Liver (tissue), 9 donors: Measurements from ENCODE around the gene PPP1R3A. TPM values are rescaled to one million over a fixed set of nuclear protein-coding genes. Genes with fewer than 3 reads are reported as not detected.

Experiments used
- DNase-seq: peaks from one replicate; pipeline ENCODE4 v3.0.0-alpha.2; 2017; ENCODE audit warnings: low spot score
- H3K27ac ChIP-seq, 2 donors: one replicate each; pipeline ENCODE4 v1.7.0; 2013; ENCODE audit warnings: inconsistent platforms in 2 of 2, low read length in 2 of 2, control low read depth in 1 of 2, low read depth in 1 of 2, mild to moderate bottlenecking in 1 of 2
- H3K27me3 ChIP-seq, 4 donors: one replicate each; pipeline versions ENCODE4 v1.6.1 to v1.7.0; 2013; ENCODE audit warnings: low read length in 3 of 4, inconsistent platforms in 1 of 4, mild to moderate bottlenecking in 1 of 4, moderate library complexity in 1 of 4; ENCODE audit not compliant: control insufficient read depth in 4 of 4, insufficient read depth in 4 of 4
- H3K36me3 ChIP-seq, 4 donors: one replicate each; pipeline versions ENCODE4 v1.6.1 to v1.7.0; 2013; ENCODE audit warnings: low read length in 3 of 4, mild to moderate bottlenecking in 3 of 4, low read depth in 1 of 4, moderate library complexity in 1 of 4; ENCODE audit not compliant: control insufficient read depth in 4 of 4, insufficient read depth in 3 of 4
- H3K4me1 ChIP-seq, 4 donors: one replicate each; pipeline versions ENCODE4 v1.6.1 to v1.7.0; 2013; ENCODE audit warnings: low read length in 3 of 4, mild to moderate bottlenecking in 3 of 4, moderate library complexity in 1 of 4; ENCODE audit not compliant: control insufficient read depth in 4 of 4, insufficient read depth in 4 of 4
- H3K4me3 ChIP-seq, 3 donors: one replicate each; pipeline versions ENCODE4 v1.6.1 to v1.7.0; 2013; ENCODE audit warnings: low read length in 3 of 3, control low read depth in 1 of 3, low read depth in 1 of 3, mild to moderate bottlenecking in 1 of 3
- H3K9ac ChIP-seq, 2 donors: one replicate each; pipeline ENCODE4 v1.7.0; 2013; ENCODE audit warnings: low read length in 2 of 2, mild to moderate bottlenecking in 2 of 2, moderate library complexity in 2 of 2, control low read depth in 1 of 2, low read depth in 1 of 2
- H3K9me3 ChIP-seq, 4 donors: one replicate each; pipeline versions ENCODE4 v1.6.1 to v1.7.0; 2013; ENCODE audit warnings: low read length in 3 of 4; ENCODE audit not compliant: control insufficient read depth in 4 of 4
- EGR1 ChIP-seq, 2 donors: IDR thresholded peaks; 2 replicates each; pipeline ENCODE4 v1.6.1; 2016 to 2018; ENCODE audit warnings: antibody characterized with exemption in 2 of 2, low read depth in 2 of 2
- FOXA1 ChIP-seq: IDR thresholded peaks from 2 replicates; pipeline ENCODE4 v1.6.1; 2016; ENCODE audit warnings: antibody characterized with exemption
- FOXA2 ChIP-seq: IDR thresholded peaks from 2 replicates; pipeline ENCODE4 v1.6.1; 2016; ENCODE audit warnings: antibody characterized with exemption
- GABPA ChIP-seq, 2 donors: IDR thresholded peaks in 1 of 2; conservative IDR thresholded peaks in 1 of 2; 2 replicates each; pipeline ENCODE4 v1.6.1; 2016; ENCODE audit warnings: antibody characterized with exemption in 2 of 2, mild to moderate bottlenecking in 1 of 2, moderate library complexity in 1 of 2
- HNF4G ChIP-seq: IDR thresholded peaks from 2 replicates; pipeline ENCODE4 v1.6.1; 2016; ENCODE audit warnings: antibody characterized with exemption
- JUND ChIP-seq, 2 donors: IDR thresholded peaks; 2 replicates each; pipeline ENCODE4 v1.6.1; 2016; ENCODE audit warnings: antibody characterized with exemption in 2 of 2
- NR2F2 ChIP-seq: IDR thresholded peaks from 2 replicates; pipeline ENCODE4 v1.6.1; 2016; ENCODE audit warnings: antibody characterized with exemption
- RAD21 ChIP-seq, 2 donors: IDR thresholded peaks; 2 replicates each; pipeline ENCODE4 v1.6.1; 2016; ENCODE audit warnings: antibody characterized with exemption in 2 of 2, mild to moderate bottlenecking in 2 of 2
- SP1 ChIP-seq: IDR thresholded peaks from 2 replicates; pipeline ENCODE4 v1.6.1; 2018; ENCODE audit warnings: antibody characterized with exemption, mild to moderate bottlenecking
- YY1 ChIP-seq: IDR thresholded peaks from 2 replicates; pipeline ENCODE4 v1.6.1; 2016; ENCODE audit warnings: antibody characterized with exemption, mild to moderate bottlenecking
- WGBS: extraction: QIAGEN DNeasy Blood & Tissue Kit; methylation state at CpG from one replicate; pipeline ENCODE4 v1.1.7; 2013; 5-methylcytosine and 5-hydroxymethylcytosine counted together
- polyA plus RNA-seq, 2 donors: library from polyadenylated mRNA; stranded (reverse) in 1 of 2; unstranded in 1 of 2; fragments of 200-250 nt in 1 of 2; fragments of >200 nt in 1 of 2; fragmentation: Nextera tagmentation in 1 of 2; extraction: Ambion mirVana in 1 of 2; gene quantifications; one replicate each; pipeline versions ENCODE4 v1.2.1 to v1.2.3, GENCODE V29; 2013 to 2015
- total RNA-seq, 2 donors: library from RNA; depleted of rRNA; stranded (reverse); fragments of >200 nt; gene quantifications; one replicate each; pipeline ENCODE4 v1.2.3, GENCODE V29; 2014
- TF ChIP-seq, protein P1 (sequence below): IDR thresholded peaks from 2 replicates; pipeline ENCODE4 v1.6.1; 2016; ENCODE audit warnings: antibody characterized with exemption
- TF ChIP-seq, protein P2 (sequence below): IDR thresholded peaks from 2 replicates; pipeline ENCODE4 v1.6.1; 2016; ENCODE audit warnings: antibody characterized with exemption
- TF ChIP-seq, protein P3 (sequence below): fragments of 150-350 bp; IDR thresholded peaks from 2 replicates; pipeline ENCODE4 v1.5.1; 2017; ENCODE audit warnings: improper control_type of control experiment, low read depth, low read length; ENCODE audit not compliant: missing input control
- TF ChIP-seq, protein P4 (sequence below): IDR thresholded peaks from 2 replicates; pipeline ENCODE4 v1.6.1; 2016; ENCODE audit warnings: antibody characterized with exemption
- TF ChIP-seq, protein P5 (sequence below): IDR thresholded peaks from 2 replicates; pipeline ENCODE4 v1.6.1; 2016; ENCODE audit warnings: antibody characterized with exemption, mild to moderate bottlenecking
- donor health status: healthy.
- donor health status: healthy.
- donor health status: healthy.
- donor health status: healthy.
- donor health status: healthy.

PPP1R3A gene
- total and polyA plus RNA-seq, 4 donors: not detected

DNA sequence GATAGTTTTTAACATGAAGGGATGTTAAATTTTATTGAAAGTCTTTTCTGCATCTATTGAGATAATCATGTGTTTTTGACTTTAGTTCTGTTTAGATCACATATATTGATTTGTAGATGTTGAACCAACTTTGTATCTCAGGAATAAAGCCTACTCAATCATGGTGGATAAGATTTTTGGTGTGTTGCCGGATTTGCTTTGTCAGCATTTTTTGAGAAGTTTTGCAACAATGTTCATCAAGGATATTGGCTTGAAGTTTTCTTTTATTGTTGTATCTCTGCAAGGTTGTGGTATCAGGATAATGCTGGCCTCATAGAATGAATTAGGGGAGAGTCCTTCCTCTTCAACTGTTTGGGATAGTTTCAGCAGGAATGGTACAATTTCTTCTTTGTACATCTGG lies 9.3 kb upstream of the PPP1R3A start:
- TF ChIP-seq SP1 (no peak), YY1 (no peak), NR2F2 (no peak), HNF4G (no peak), RAD21 (IDR thresholded peaks at IDR 0.05) (no peak), JUND (IDR thresholded peaks at IDR 0.05) (no peak)
- TF ChIP-seq, protein P1, sequence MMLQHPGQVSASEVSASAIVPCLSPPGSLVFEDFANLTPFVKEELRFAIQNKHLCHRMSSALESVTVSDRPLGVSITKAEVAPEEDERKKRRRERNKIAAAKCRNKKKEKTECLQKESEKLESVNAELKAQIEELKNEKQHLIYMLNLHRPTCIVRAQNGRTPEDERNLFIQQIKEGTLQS: no peak
- TF ChIP-seq, protein P2, sequence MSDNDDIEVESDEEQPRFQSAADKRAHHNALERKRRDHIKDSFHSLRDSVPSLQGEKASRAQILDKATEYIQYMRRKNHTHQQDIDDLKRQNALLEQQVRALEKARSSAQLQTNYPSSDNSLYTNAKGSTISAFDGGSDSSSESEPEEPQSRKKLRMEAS: no peak
- TF ChIP-seq, protein P3, sequence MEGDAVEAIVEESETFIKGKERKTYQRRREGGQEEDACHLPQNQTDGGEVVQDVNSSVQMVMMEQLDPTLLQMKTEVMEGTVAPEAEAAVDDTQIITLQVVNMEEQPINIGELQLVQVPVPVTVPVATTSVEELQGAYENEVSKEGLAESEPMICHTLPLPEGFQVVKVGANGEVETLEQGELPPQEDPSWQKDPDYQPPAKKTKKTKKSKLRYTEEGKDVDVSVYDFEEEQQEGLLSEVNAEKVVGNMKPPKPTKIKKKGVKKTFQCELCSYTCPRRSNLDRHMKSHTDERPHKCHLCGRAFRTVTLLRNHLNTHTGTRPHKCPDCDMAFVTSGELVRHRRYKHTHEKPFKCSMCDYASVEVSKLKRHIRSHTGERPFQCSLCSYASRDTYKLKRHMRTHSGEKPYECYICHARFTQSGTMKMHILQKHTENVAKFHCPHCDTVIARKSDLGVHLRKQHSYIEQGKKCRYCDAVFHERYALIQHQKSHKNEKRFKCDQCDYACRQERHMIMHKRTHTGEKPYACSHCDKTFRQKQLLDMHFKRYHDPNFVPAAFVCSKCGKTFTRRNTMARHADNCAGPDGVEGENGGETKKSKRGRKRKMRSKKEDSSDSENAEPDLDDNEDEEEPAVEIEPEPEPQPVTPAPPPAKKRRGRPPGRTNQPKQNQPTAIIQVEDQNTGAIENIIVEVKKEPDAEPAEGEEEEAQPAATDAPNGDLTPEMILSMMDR: no peak
- peaks cover 0 to 2% (median 0%) of the 10 kb centered on the region in 4 donors for H3K9me3 ChIP-seq
- no peaks in the 10 kb centered on the region for H3K27me3 ChIP-seq
- H3K9ac ChIP-seq: no peak overlapping the region
- 70% methylated on average over 1 of the region's 1 CpG for whole genome bisulfite sequencing
- H3K36me3 ChIP-seq: no peaks in the 10 kb centered on the region
- DNase-seq: no peak
- H3K27ac ChIP-seq: no peak overlapping the region
- H3K4me1 ChIP-seq: no peaks in the 10 kb centered on the region
- no peak overlapping the region for H3K4me3 ChIP-seq

DNA sequence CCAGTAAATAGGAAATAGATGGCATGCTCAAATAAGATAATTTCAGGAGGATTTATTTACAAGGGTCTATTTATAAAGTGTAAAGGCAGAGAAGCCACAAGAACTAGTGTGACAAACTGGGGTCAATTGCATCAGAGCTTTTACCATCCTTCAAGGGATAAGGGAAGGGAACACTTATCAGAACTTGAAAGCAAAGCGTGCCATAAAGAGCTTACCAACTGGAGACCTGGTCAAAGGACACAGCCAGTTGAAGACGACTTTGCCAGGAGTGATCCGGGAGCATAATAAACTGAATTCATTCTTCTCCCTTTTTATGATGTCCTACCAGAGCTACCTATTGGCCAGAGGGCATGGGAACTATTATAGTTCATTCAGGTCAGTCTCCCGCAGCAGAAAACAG lies 3.2 kb upstream of the PPP1R3A start:
- Histone ChIP-seq H3K4me3 (no peak overlapping the region), H3K36me3 (no peaks in the 10 kb centered on the region), H3K9me3 (no peaks in the 10 kb centered on the region), H3K27me3 (no peaks in the 10 kb centered on the region), H3K27ac (no peak overlapping the region), H3K9ac (no peak overlapping the region), H3K4me1 (no peaks in the 10 kb centered on the region)
- TF ChIP-seq FOXA1 (no peak), EGR1 (IDR thresholded peaks at IDR 0.05; ENCODE audit: low read depth in 2 of 2) (no peak), FOXA2 (no peak), SP1 (no peak), GABPA (IDR thresholded peaks at IDR 0.05 in 1 of 2, conservative IDR thresholded peaks at IDR 0.05 in 1 of 2) (no peak)
- TF ChIP-seq, protein P3: no peak
- WGBS: 61% methylated on average over 4 of the region's 4 CpGs
- no peak for DNase-seq

DNA sequence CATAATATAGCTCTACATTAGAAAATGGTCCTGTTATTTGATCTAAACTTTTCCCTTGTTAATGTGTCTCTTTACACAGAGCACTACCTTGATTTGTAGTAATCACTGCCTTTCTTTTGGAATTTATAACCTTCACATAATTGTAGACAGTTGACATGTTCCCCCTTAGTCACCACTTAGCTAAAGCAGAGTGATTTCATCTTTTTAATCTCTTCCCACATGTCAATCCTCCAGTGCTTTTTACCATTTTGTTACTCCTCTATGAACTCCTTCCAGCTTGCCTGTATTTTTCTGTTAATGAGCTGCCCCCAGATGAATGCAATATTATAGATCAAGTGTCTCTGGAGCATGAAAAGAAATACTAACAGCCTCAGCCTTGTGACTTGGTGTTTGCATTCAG lies 2.6 kb upstream of the PPP1R3A start:
- DNase-seq: no peak
- Histone ChIP-seq H3K27ac (no peak overlapping the region), H3K9ac (no peak overlapping the region), H3K4me1 (no peaks in the 10 kb centered on the region), H3K36me3 (no peaks in the 10 kb centered on the region), H3K4me3 (no peak overlapping the region), H3K27me3 (no peaks in the 10 kb centered on the region), H3K9me3 (no peaks in the 10 kb centered on the region)
- TF ChIP-seq SP1: no peak
- TF ChIP-seq, protein P4, sequence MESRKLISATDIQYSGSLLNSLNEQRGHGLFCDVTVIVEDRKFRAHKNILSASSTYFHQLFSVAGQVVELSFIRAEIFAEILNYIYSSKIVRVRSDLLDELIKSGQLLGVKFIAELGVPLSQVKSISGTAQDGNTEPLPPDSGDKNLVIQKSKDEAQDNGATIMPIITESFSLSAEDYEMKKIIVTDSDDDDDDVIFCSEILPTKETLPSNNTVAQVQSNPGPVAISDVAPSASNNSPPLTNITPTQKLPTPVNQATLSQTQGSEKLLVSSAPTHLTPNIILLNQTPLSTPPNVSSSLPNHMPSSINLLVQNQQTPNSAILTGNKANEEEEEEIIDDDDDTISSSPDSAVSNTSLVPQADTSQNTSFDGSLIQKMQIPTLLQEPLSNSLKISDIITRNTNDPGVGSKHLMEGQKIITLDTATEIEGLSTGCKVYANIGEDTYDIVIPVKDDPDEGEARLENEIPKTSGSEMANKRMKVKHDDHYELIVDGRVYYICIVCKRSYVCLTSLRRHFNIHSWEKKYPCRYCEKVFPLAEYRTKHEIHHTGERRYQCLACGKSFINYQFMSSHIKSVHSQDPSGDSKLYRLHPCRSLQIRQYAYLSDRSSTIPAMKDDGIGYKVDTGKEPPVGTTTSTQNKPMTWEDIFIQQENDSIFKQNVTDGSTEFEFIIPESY: no peak
- TF ChIP-seq YY1: no peak
- TF ChIP-seq, protein P5, sequence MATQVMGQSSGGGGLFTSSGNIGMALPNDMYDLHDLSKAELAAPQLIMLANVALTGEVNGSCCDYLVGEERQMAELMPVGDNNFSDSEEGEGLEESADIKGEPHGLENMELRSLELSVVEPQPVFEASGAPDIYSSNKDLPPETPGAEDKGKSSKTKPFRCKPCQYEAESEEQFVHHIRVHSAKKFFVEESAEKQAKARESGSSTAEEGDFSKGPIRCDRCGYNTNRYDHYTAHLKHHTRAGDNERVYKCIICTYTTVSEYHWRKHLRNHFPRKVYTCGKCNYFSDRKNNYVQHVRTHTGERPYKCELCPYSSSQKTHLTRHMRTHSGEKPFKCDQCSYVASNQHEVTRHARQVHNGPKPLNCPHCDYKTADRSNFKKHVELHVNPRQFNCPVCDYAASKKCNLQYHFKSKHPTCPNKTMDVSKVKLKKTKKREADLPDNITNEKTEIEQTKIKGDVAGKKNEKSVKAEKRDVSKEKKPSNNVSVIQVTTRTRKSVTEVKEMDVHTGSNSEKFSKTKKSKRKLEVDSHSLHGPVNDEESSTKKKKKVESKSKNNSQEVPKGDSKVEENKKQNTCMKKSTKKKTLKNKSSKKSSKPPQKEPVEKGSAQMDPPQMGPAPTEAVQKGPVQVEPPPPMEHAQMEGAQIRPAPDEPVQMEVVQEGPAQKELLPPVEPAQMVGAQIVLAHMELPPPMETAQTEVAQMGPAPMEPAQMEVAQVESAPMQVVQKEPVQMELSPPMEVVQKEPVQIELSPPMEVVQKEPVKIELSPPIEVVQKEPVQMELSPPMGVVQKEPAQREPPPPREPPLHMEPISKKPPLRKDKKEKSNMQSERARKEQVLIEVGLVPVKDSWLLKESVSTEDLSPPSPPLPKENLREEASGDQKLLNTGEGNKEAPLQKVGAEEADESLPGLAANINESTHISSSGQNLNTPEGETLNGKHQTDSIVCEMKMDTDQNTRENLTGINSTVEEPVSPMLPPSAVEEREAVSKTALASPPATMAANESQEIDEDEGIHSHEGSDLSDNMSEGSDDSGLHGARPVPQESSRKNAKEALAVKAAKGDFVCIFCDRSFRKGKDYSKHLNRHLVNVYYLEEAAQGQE: no peak
- no peak for TF ChIP-seq EGR1 (IDR thresholded peaks at IDR 0.05; ENCODE audit: low read depth in 2 of 2)
